Myocyte (in vitro differentiated cells): ENCODE results near the gene PEAK1. TPM values are rescaled to one million over a fixed set of nuclear protein-coding genes. Genes with fewer than 3 reads are reported as not detected.

Experiments
- DNase-seq: peaks from one replicate; pipeline ENCODE4 v3.0.0-alpha.2; 2012; ENCODE audit warnings: low read depth
- total RNA-seq: library from RNA; depleted of rRNA; stranded (reverse); fragments of >200 nt; gene quantifications from 2 replicates; pipeline ENCODE4 v1.2.3, GENCODE V29; 2014

The PEAK1 gene
- total RNA-seq, 1 donor from 2014 or later, result 16.0 TPM

- DNase-seq, result peak; percentile 11
Observed at GRCh38 chr15:77402740-77403379, 17.0 kb downstream of the PEAK1 start.

GRCh38 chr15:77400258-77400657, 19.6 kb downstream of the PEAK1 start:
- no peak for DNase-seq

DNA sequence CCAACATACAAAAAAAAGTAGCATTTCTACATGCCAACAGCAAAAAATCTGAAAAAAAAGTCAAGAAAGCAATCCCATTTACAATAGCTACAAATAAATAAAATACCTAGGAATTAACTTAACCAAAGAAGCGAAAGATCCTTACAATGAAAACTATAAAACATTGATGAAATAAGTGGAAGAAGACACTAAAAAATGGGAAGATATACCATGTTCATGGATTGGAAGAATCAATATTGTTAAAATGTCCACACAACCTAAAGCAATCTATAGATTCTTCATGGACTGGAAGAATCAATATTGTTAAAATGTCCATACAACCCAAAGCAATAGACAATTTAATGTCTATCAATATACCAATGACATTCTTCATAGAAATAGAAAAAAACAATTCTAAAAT, 21.0 kb downstream of the PEAK1 start:
- no peak for DNase-seq

GRCh38 chr15:77396692-77397091, 23.2 kb downstream of the PEAK1 start:
- DNase-seq, result no peak

DNA sequence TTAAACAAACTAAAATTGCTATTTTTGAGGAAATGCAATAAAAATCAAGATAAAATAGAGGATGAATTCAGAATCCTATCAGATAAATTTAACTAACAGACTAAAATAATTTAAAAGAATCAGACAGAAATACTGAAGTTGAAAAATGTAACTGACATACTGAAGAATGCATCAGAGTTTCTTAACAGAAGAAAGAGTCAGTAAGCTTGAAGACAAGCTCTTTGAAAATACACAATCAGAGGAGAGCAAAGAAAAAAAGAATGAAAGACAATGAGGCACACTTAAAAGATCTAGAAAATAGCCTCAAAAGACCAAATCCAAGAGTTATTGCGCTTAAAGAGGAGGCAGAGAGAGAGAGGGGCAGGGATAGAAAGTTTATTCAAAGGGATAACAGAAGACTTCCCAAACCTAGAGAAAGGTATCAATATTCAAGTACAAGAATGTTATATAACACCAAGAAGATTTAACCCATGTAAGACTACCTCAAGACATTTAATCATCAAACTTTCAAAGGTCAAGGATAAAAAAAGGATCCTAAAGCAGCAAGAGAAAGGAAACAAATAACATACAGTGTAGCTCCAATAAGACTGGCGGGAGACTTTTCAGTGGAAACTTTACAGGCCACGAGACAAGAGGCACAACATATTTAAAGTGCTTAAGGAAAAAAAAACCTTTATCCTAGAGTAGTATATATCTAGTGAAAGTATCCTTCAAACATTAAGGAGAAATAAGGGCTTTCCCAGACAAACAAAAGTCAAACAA, 24.7 kb downstream of the PEAK1 start:
- DNase-seq, result no peak

- DNase-seq, result no peak
Observed at GRCh38 chr15:77393471-77393840, 26.4 kb downstream of the PEAK1 start.

DNA sequence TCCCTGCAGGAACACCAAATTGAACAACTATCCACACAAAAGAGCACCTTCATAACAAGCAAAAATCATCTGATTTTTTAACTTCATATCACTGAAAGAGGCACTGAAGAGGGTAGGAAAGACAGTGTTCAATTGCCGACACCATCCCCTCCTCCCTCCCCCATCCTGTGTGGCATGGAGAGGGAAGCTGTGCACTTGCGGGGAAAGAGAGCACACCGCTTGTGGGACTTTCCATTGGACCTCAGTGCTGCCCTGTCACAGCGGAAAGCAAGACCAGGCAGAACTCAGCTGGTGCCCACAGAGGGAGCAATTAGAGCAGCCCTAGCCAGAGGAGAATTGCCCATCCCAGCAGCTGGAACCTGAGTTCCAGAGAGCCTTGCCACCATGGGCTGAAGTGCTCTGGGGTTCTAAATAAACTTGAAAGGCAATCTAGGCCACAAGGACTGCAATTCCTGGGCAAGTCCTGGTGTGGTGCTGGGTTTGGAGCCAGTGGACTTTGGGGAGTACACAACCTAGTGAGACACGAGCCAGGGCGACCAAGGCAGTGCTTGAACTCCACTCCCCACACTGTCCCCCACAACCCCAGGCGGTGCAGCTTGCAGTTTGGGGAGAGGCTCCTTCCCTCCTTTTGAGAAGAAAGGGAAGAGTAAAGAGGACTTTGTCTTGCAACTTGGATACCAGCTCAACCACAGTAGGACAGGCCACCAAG, 27.0 kb downstream of the PEAK1 start:
- no peak for DNase-seq

DNA sequence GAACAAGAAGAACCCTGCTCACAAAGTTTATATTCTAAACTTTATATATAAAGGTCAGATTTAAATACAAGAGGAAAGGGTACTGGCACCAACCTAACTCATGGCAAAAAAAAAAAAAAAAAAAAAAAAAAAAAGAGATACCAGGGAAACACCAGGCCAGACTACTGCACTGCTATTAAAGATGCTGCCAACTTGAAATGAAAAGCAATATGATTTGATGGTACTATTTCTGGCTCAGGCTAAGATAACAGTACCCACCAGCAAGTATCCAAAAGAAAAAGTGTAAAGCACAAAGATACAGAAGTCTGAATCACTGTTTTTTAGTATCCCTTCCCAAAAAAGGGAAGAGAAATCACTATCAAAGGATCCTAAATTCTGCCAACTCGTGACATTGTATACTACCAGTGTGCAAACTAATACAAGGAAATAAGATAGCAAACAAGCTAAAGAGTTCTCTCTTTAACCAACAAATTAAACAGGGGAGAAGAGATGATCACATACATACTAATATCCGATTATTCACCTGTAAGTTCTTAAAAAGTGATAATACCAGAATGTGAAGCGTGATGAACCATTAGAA, 28.4 kb downstream of the PEAK1 start:
- no peak for DNase-seq

- peak; percentile 51 for DNase-seq
Observed at GRCh38 chr15:77387365-77388105, 32.4 kb downstream of the PEAK1 start.

DNA sequence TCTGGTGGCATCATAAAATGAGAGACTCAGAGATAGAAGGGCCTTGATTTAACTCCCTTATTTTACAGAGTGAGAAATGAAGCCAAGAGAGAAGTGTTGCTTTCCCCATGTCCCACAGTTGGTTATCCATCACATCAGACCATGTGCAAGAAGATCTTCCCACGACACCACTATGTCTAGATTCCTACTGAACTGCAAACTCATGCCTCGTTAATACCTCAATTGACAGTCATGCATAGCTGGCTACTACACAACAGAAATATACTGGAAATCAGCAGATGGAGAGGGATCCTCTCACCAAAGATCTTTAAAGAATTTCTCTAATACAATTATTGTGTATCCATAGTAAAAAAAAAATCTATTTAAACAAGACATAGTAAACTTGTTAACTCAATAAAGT, 33.3 kb downstream of the PEAK1 start:
- DNase-seq, result no peak

DNA sequence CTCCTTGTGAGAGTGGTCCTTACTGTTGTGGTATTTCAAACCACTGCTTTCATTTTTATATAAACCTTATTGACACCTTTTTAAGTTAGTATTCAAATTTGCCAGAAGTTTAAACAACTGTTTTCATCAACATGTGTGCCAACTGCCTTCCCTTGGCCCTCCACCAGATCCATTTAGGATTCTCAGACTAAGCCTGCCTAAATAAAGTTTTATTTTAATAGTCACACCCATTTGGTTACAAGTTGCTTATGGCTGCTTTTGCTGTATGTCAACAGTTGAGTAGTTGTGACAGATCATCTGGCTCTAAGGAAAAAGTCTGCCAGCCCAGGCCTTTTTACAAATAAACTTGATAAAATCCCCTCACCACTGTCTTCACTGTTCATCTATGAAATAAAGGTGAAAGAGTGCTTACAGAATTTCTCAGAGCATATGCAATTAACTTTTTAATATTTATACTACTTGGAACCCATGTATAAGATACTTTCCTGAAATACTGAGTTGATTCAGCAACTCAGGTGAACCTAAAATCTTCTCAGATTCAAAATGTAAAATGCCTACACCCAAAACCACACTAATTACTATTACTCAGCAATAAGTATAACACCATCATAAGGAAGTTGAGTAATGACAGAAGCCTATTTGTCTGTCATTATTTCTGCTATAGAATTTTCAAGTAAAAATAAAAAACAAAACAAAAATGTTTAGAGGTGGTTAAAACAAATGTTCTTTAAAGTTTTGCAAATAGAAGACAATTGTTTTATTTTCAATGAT, 35.1 kb downstream of the PEAK1 start:
- DNase-seq, result no peak

DNA sequence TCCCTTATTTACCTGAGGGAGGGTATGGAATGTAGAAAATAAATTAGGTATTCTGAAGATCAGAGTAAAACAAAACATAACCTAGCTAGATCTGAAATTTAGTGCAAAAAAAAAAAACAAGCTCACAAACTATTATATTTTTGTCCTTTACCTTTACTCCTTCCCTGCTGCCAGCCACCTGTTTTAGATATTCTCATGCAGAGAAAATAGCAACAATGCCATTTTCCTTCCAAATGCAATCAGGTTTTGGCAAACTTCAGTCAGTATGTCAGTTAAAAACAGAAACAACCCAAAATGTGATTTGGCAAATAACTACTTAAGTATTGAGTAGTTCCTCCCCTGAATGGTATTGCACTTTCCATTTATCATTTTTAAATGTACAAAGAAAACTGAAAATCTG, 35.8 kb downstream of the PEAK1 start:
- no peak for DNase-seq

DNA sequence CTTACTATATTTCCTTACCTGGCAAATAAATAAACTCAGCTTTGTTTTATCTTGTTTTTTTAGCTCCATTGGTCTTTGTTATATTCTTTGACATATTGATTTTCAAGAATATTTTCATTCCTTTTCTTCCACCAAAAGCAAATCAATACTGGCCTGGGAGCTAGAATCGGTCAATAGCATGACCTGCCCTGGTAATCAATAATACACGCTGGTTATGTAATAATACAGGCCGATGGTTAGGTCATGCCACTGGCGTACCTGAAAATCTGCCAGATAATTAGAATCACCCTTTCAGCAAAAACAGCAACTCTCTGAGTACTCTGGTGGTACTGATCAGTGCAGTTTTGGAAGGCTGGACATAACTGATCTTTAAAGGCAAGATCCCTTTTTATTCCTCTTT, 39.9 kb downstream of the PEAK1 start:
- DNase-seq, result no peak

DNA sequence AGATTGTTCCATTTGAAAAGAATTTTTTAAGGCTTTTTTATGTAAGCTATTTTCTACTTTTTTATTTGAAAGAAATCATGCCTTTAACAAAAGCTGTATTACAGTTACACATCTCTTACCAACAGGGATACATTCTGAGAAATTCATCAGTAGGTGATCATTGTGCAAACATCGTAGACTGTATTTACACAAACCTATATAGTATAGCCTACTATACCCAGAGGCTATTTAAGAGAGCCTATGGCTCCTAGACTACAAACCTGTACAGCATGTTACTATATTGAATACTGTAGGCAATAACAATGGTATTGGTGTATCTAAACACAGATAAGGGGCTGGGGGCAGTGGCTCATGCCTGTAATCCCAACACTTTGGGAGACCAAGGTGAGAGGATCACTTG, 43.1 kb downstream of the PEAK1 start:
- no peak for DNase-seq

- DNase-seq, result no peak
Observed at GRCh38 chr15:77375133-77375532, 44.8 kb downstream of the PEAK1 start.

- no peak for DNase-seq
Observed at GRCh38 chr15:77373441-77373840, 46.5 kb downstream of the PEAK1 start.

DNA sequence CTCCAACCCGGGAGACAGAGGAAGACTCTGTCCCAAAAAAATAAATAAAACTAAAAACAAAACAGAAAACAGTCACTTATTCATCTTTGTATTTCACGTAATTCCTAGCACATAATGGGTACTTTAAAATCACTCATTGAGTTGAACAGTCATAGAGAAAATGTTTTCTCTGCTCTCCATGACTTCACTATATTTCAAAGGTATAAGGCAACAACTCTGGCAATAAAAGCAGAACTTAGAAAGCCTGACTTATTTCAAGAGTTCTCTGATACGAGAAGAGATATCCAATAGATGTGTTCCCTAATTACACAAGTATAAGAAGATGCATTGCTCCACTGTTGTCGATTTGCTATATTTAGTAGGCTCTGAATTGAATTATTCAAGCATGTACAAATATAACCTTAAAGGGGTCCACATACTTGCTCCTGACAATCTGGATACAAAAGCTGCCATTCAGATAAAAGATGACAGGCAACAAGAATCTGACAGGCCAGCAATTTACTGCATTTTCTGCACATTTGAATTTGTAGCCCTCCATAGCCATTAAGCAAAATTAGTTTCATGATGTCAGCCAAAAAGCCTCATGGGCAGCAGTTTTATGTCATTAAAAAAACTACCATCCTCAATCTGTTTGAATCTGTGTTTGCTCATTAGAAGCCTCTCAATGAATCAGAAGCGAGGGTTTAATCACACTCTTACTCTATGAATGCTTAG, 47.9 kb downstream of the PEAK1 start:
- no peak for DNase-seq

DNA sequence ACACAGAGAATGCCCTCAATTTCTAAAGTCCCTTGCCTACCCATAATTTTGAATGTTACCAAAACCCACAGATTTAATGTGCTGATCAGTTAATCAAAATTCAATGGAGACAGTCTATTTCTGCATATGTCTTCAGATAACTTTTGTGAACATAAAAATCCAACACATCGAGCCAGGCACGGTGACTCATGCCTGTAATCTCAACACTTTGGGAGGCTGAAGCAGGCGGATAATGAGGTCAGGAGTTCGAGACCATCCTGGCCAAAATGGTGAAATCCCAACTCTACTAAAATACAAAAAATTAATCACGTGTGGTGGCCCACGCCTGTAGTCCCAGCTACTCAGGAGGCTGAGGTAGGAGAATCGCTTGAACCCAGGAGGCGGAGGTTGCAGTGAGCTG, 49.3 kb downstream of the PEAK1 start:
- no peak for DNase-seq

DNA sequence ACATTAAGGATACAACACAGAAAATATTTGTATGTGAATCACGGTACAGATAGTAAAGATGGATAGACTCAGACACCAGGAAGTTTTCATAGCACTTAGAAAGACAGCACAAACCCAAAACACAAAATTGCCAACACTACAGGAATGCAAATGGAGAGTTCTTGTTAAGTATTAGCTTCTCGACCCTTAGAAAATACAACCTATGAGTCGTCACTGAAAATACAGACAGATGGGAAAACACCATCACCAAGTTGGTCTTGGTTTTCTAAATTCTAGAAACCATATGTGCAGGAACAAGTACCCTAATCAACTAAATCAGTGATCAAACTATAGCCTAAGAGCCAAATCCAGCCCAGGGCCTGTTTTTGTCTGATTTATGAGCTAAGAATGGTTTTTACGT, 50.7 kb downstream of the PEAK1 start:
- DNase-seq, result no peak

GRCh38 chr15:77367631-77368030, 52.3 kb downstream of the PEAK1 start:
- DNase-seq, result no peak
